Fibroblast of upper back skin (primary cell): Measurements from ENCODE around the gene SPOCK1.
"Not testable (repeated sequence)": the region's sequence is repeated elsewhere in the genome, so short reads cannot be mapped to it uniquely, and the experiment has no call there.

ENCODE experiments used
- DNase-seq: peaks from one replicate; pipeline ENCODE4 v3.0.0-alpha.2; 2013

Gene SPOCK1

DNA sequence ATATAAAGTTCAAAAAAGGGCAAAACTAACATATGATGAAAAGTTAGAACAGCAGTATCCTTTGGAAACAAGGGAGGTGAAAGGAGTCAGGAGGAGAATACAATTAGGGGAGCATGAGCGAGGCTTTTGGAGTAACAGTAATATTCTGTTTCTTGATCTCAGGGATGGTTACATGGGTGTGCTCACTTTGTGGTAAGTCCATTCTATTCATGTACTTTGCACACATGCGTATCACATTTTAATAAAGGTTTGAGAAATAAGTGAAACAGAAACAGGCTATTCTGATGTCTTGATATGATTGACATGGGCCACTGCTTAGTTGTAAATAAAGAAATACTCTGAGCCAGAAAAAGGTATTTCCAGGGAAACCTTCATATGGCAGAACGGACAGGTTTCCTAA is 208.8 kb downstream of the SPOCK1 start:
- no peak for DNase-seq

DNA sequence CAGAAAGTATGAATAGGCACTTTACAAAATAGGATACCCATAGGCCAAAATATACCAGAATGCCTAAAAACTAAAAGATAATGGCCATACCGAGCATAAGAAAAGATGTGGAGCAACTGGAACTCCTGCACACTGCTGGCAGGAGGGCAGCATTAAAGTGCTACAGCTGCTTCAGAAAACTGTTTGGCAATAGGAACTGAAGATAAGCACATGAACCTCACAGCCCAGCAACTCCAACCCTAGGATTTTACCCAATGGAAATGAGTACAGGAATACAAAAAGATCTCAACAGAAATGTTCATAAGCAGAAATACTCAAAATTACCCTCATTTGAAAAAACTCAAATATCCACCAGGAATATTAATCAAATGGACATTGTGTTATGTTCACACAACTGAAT is 209.3 kb downstream of the SPOCK1 start:
- DNase-seq: no peak

DNA sequence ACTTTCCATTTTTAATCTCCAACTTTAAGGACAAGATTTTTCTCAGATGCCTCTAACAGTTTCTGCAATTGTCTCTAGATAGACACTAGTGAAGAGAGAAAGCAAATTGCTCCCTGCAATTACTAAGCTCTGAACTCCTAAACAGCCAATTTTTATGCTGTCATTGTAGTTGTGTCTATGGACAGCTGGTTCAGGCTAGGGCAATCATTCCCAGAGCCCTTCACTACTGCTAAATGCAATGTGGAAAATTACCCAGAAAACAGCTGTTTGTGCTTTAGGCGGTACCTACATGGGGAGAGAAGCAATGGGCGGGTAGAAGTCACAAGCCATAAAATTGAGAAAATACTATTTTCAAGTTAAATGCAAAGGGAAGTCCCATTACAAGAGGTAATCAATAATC is 211.6 kb downstream of the SPOCK1 start:
- DNase-seq: no peak

DNA sequence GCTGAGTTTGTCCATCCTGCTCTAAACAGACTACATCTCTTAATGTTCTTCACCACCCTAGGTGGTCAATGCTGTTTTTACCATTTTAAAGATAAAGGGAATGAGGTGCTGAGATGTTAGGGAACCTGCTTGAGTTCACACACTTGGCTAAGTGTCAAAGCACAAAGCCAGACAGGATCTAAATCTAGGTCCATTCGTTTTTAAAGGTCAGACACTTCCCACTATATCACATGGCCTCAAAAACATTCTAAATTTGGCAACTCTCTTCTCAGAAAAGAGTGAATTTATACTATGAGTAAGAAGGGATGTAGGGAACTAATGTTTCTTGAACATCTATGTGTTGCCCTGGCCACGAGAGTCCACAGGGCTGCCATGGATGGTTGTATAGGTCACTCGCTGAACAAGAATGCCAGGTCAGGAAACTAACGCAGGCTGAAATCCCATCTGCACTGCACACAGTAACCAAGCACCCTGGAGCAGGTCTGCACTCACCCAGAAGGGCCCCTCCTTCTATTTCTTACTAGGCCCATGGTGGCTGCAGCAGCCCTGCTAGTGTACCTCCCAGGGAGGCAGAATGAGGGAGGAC is 213.0 kb downstream of the SPOCK1 start:
- no peak for DNase-seq

DNA sequence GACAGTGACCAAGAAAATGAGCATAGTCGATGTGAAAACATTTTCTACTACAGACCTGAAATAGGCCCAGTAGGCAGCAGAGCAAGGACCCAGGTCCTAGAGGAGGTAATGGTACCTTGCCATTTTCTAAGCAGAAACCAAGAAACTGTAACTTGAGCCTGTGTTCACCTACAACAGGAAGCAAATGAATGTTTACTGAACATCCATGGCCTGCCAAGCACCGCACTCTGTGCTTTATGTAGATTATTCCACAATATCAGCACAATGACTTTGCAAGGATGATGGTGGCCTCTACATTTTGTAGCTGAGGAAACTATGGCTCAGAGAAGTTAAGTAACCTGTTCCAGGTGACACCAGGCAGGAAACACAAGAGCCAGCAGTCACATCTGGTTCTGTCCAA is 215.3 kb downstream of the SPOCK1 start:
- DNase-seq: no peak

DNA sequence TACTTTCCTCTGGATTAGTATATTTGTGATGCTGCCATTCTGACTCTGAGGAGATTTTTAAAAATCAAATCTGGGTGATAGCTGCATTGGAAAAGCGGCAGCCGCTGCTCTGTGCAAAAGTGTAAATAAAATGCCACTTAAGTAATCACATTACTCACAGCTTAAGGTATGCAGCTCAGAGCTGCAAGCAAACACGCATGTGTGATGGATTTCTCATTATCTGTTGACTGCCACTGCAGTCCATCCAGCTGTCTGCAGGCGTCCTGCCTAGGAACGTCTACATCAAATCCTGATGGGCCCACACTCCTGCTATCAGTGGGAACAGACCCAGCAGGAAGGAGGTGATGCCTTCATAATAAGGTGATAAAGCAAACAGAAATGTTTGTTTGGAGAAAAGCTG is 216.9 kb downstream of the SPOCK1 start:
- no peak for DNase-seq

DNA sequence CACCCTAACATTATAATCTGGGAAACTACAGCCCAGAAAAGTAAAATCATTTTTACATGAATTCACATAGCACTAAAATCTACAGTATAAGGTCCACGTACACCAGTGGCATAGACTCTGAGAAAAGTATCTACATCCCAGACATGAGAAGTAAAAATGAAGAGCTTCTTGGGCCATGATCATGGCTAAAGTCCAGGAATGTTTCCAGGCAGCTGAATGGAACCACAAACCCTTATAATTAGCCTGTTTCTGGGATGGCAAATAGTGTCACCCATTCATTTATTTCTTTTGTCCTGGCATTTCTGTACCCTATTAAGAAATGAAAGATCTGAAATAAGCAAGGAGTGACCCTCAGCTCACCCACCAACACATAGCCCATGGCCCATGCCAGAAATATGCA is 217.9 kb downstream of the SPOCK1 start:
- DNase-seq: no peak

DNA sequence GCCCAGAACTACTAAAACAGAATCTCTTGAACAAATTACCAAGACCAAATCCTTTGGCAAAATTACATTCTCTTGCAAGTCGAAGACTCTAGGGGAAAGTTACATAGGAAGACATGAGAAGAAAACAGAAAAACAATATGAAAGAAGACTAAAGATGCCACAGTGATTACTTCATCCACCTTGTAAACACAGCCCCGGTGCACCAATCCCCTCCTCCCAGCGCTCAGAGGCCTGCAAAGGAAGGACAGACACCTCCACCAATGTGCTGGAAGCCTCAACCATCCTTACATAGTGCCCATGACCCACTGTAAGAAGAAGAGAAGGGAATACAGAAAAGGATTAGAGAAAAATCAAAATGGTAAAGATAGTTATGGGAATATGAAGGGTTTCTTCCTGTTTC is 218.5 kb downstream of the SPOCK1 start:
- DNase-seq: no peak

DNA sequence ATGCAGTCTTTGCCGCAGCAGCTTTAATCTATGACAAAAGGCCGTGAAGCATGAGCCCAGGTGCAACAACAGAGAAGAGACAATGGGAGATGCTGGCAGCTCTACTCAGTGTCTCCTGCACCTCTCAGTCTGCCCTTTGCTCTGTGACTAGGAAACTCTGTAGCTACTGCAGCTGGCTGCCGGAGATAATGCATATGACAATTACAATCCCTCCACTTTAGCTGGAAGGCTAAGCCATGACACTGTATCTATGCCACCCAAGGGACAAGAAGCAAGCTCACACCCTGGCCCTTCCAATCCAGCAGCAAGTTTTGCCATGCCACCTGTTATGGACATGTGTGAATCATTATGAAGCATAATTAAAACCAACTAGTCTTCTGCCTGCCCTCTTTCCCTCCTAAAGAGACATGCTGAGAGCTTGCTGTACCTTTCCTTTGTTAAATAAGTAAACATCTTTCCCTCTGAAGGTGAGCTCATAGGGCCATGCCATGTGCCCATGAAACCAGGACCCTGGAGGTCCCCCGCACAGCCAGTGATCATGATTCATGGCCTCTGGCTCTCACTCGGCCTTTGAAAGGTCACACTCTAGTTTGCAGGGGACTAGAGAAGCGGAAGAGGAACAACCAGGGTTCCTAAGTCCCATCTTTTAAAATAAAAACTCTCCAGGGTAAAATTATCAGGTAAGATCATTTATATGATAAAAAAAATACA is 219.4 kb downstream of the SPOCK1 start:
- no peak for DNase-seq

DNA sequence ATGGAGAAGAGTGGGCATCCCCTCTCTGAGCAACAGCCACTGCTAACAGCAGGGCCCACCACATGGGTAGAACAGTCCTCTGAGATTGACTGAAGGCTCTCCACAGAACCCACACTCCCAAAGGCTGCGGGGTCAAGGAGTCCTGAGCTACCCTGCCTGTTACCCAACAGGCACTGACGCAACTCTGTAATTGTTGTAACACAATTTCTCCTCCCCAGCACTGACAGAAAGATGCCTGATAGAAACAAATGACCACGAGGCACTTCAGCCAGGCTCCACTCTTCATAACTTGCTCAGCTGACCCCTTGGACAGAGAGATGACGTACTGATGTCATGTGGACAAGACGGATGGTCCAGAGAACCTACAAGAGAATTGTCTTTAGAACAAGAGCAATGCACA is 220.7 kb downstream of the SPOCK1 start:
- no peak for DNase-seq

DNA sequence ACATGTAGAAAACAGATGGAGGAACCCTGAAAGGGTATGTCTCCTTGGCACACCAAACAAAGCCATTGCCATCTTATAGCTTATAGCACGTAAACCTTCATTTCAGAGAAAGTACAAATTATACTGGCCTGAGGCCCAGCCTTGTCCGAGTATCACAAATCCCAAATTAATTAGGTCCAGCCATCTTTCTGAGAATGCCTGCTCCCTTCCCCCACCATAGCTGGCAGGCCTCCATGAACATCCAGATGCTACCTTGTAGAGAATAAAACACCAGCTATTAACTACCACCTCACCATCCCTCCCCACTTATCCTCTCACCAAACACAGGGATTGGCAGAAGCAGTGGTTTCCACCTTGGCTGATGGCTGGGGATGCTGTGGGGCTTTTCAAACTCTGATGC is 224.0 kb downstream of the SPOCK1 start:
- DNase-seq: no peak

DNA sequence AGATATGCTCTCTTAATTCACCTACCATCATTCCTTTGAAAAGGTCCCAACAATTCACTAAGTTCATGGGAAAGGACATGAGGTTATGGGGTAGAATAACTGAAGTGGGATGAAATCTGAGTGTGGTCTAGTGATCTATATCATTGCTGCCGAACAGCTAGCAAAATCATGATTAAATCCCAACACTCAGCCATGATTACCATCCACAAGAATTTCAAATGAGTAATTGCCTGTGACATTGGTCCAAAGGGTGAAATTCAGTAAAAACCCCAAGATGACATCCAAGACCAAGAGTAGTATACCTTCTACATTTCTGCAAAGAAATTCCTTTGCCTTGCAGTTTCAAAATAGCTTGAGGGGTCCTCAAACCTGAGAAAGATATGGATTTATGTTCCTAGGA is 225.6 kb downstream of the SPOCK1 start:
- peak; percentile 26 for DNase-seq

DNA sequence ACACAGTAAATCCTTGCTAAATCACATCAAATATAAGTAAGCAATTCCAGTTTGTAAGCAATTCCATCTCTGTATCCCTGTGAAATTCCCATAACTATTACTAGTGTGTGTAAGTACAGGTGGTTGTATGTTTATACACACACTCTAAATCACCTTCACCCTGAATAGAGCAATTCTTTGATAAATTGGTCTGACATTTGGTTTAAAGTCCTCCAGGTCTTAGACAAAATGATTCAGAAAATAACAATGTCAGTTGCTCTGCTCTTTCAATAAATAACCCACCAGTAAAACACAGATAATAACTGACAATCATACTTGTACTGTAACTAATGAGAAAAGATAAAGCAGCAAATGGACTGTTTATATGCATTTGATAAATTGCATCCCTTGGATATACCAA is 226.3 kb downstream of the SPOCK1 start:
- DNase-seq: no peak

DNA sequence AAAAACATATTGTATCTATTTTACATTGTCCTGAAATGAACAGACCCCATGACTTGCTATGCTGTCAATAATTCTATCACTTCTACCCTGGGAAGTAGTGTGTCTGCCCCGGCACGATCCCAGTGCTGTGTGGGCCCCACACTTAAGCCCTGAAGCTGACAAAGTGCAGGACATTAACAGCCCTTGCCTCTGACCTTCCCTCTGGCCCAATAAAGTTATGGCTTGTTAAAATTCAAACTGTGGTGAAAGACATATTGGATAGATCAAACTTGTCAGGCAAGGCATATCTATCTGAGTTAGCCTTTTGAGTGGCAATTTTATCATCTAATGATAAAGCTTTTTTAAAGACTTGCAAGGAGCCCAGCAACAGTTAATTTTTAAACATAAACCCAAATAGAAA is 229.2 kb downstream of the SPOCK1 start:
- DNase-seq: no peak

DNA sequence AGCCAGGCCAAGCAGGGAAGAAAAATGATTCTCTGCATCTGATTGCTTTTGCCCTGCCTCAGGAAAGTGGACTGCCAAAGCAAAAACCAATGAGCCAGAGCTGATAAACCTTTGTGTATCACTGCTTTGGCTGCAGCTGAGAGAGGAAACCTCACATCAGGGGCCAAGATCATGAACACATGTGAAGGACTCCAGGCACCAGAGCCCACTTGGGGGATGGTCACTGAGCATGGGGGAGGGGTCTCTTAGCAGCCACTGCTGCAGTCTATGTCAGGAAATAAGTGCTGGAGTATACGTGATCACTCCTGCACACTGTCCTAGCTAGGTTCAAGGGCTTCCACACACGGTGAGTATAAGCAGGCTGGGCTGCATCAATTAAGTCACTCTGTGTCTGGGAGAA is 229.9 kb downstream of the SPOCK1 start:
- no peak for DNase-seq

DNA sequence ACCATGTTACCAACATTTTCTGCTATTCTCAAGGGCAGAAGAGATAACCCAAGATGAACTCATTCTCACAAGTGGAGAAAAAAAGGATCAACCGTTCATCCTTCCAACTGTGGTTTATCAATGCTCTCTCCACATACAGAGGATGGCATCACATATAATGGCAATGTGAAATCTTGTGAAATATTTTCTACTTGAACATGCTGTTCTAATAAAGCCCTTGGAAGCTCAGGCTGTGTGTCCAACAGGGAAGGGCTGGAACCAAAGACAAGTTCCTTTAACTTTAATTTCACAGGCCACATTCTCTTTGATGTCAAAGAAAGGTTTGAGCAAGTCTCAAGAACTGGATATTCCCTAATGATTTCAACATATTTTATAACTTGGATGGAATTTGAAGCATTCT is 230.5 kb downstream of the SPOCK1 start:
- DNase-seq: no peak

DNA sequence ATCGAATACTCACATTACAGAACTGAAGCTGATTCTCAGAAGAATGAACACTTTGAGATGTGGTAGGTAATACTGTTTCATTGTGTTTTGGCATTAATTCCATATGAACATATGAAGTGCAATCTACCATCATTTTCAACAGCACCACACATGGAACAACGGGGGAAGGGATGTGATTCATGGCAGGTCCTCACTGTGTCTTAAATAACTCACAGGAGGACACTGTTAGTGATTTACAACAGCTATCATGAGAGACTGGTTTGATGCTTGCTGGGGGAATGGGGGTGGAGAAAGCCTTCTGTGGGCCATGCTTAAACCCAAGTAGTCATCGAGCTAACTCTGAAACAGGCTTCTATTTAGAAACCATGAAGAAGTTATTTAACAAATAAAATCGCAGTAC is 232.9 kb downstream of the SPOCK1 start:
- DNase-seq: peak; percentile 45

DNA sequence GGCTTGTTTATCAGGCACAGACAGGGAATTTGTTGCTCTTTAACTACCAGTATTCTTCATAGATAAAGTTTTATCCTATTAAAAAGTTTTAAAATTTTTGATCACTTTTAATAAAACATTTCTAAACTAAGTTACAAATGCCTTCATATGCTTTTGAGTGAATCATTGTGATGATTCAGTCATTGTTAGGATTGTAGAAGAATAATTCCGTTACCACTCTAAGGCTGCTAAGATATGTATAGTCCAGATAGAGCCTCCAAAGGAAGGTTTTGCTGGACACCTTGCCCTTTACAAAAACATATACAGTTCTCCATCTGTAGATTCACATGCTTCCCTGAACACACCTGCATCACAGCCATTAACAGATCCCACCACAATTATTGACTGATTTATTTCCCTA is 233.7 kb downstream of the SPOCK1 start:
- DNase-seq: peak; percentile 27

DNA sequence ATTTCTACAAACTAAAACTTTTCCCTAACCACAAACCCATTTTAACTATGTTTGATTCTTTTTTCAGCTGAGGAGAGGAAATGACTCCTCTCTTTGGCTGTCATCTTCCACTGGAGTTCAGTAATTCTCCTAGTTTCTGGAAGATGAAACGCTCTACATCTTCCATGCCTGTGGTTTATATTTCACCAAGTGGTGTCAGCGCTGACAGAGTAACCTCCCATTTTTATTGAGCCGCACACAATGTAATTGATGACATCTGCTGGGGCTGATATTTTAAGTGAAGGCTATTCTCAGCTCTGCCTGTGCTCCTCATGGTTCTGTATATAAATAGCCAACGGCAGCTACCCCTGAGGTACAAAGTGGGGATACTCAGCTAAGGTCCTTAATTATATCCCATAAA is 234.6 kb downstream of the SPOCK1 start:
- DNase-seq: peak; percentile 97

DNA sequence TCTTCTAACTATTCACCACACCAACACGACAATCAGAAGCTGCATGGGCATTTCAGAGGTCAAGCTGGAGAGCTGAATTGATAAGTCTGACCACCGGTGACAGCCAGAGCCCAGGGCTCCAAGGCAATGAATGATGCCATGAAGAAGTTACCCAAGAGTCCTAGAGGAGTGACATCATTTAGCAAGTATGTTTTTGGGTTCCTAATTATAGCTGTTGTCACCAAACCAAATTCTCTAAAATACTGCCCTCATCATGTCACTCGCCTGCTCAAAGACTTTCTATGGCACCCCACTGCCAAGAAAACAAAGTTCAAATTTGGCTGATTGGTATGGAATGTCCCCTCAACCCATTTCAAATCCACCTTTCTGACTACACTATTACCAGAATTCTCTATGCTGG is 235.1 kb downstream of the SPOCK1 start:
- peak; percentile 21 for DNase-seq

DNA sequence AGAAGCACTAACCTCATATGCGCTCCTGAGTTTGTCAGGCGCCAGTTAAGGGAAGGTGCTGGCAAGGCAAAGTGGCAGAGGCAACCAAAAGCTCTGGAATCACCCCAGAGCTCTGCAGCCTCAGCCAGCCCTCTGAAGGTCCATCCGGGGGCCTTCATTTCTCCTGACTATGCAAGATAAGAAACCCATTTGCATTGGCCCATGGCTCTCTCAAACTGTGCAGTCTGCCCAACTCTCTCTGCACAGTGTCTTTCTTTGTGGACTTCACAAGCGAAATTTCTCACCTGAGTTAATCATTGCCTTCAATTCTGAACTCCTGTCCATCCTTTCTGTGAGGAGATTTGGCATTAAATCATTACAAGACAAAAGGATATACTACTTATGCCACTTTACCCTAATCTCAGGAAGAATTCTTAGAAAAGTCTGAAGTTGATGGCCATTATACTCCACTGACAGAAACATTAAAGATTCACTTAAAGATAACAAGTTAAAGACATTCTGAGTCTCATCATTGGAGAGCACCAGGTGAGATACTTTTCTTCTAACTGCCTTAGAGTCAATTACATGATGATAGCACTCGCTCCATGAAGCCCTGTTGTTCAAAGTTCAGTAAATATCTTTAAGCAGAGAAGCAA is 235.6 kb downstream of the SPOCK1 start:
- no peak for DNase-seq

DNA sequence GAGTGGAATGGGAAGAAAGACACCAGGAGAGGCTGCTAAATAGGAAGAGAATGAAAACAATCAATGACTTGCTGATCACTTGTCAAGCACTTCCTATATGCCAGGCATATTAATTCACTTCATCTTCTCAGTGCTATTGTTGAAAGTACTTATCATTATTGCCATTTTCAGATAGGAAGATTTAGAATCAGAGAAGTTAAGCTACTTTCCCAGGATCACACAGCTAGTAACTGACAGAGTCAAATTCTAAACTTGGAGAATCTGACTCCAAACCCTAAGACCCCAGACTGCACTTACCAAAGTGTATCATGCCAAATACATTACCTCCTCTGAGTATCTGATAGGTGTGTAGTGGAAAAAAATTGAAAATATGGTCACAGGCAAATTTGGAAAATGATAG is 236.3 kb downstream of the SPOCK1 start:
- no peak for DNase-seq

DNA sequence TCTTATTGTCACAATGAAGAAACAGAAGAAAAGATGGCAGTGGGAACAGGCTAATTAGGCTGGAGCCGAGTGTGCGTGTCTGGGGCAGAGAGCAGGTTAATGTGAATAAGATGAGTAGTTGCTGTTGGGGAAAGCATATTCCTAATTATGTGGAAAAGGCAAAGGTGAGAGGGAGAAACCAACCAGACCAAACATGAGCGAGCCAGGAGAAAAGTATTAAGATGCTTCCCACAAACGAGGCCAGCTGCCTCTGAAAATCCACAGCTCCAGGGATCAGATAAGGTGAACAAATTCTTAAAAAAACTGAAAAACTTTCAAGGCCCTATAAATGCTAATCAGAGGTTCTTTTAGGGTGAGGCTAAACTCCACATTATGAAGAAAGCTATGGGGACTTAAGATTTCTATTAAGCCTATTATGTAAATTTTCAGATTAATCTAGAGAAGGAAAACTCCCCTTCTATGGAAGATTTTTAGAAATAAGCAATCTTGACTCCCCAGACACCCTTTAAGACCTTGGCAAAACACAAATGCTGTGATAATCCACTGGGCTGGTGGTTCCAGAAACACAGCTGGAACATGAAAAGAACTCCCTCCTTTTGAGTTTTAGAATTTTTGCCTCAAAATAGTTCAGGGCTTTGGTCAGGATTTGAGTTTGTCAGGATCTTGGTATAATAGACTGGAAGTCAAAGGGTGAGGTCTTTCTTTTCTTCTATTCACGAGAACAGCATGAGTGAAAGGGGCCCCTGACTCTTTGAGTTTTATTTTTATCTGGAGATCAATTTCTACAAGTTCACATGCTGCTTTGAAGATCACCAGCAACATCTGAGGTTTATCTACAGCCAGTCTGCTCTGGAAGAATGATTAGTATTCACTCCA is 238.1 kb downstream of the SPOCK1 start:
- no peak for DNase-seq

DNA sequence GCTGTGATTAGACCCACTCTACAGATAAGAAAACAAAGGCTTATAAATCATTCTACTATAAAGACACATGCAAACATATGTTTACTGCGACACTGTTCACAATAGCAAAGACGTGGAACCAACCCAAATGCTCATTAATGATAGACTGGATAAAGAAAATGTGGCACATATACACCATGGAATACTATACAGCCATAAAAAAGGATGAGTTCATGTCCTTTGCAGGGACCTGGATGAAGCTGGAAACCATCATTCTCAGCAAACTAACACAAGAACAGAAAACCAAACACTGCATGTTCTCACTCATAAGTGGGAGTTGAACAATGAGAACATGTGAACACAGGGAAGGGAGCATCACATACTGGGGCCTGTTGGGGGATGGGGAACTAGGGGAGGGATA is 240.0 kb downstream of the SPOCK1 start:
- not testable (repeated sequence) for DNase-seq
